Measurements from ENCODE around the gene HYAL4.

GRCh38 chr7:123821320-123821719 lies 23.6 kb upstream of the HYAL4 start:
- no peak for TF ChIP-seq CTCF (IDR thresholded peaks at IDR 0.05; ENCODE audit: extremely low read depth in 1 of 2, insufficient read depth in 1 of 2, low read depth in 1 of 2, low read length in 2 of 2)
- TF ChIP-seq MAX (IDR thresholded peaks at IDR 0.05; ENCODE audit: insufficient read depth, insufficient read length) = no peak
- no peak for TF ChIP-seq POLR2A (IDR thresholded peaks at IDR 0.05; ENCODE audit: low read depth, low read length)
- TF ChIP-seq POLR2AphosphoS5 (IDR thresholded peaks at IDR 0.05; ENCODE audit: insufficient read depth, low read depth, low read length) = no peak
- no peak for TF ChIP-seq MYC (IDR thresholded peaks at IDR 0.05; ENCODE audit: low read depth, low read length)
- TF ChIP-seq EZH2 (IDR thresholded peaks at IDR 0.05; ENCODE audit: borderline replicate concordance, low read depth, low read length, severe bottlenecking) = no peak
- no peak for TF ChIP-seq JUN (IDR thresholded peaks at IDR 0.05; ENCODE audit: borderline replicate concordance, insufficient read depth, insufficient read length, low read depth)
- no peak for TF ChIP-seq GATA2 (IDR thresholded peaks at IDR 0.05; ENCODE audit: insufficient read depth, insufficient read length, low read depth, low read length)
- no peak for TF ChIP-seq FOS (IDR thresholded peaks at IDR 0.05; ENCODE audit: borderline replicate concordance, insufficient read depth, low read length)

Measured in endothelial cell of umbilical vein (primary cell).